ENCODE data around the gene ACTL6B. TPM values are rescaled to one million over a fixed set of nuclear protein-coding genes. Genes with fewer than 3 reads are reported as not detected.
"Not testable (repeated sequence)": the region's sequence is repeated elsewhere in the genome, so short reads cannot be mapped to it uniquely, and the experiment has no call there.

ACTL6B gene
- total RNA-seq, 1 donor from 2014 or later, result not detected

- Histone ChIP-seq H3K27ac (peak overlapping the region; percentile 96), H3K9me3 (no peaks in the 10 kb centered on the region), H3K27me3 (no peaks in the 10 kb centered on the region), H3K4me3 (peak overlapping the region; percentile 91), H3K36me3 (peaks cover 32% of the 10 kb centered on the region), H3K4me1 (peaks cover 10% of the 10 kb centered on the region)
- peak; percentile 1 for ATAC-seq
- intact Hi-C loops (cut with DNase I), result no loop called here
- peak; percentile 78 for DNase-seq
- no peak for TF ChIP-seq CTCF (IDR thresholded peaks at IDR 0.05)
Observed at GRCh38 chr7:100674411-100675104, 18.3 kb upstream of the ACTL6B start.

GRCh38 chr7:100673942-100674410 is 17.7 kb upstream of the ACTL6B start:
- Histone ChIP-seq H3K27ac (peak overlapping the region; percentile 96), H3K4me1 (peaks cover 5% of the 10 kb centered on the region), H3K36me3 (peaks cover 26% of the 10 kb centered on the region), H3K27me3 (no peaks in the 10 kb centered on the region), H3K9me3 (no peaks in the 10 kb centered on the region), H3K4me3 (peak overlapping the region; percentile 91)
- peak; percentile 86 for DNase-seq
- no peak for TF ChIP-seq CTCF (IDR thresholded peaks at IDR 0.05)
- ATAC-seq, result peak; percentile 2
- intact Hi-C loops (cut with DNase I), result no loop called here

- no peak for TF ChIP-seq CTCF (IDR thresholded peaks at IDR 0.05)
- ATAC-seq (peak; percentile 88), DNase-seq (peak; percentile 100)
- Histone ChIP-seq H3K27me3 (no peaks in the 10 kb centered on the region), H3K4me1 (peaks cover 5% of the 10 kb centered on the region), H3K27ac (peak within 1 kb of the TSS; percentile 96), H3K4me3 (peak within 1 kb of the TSS; percentile 91), H3K9me3 (no peaks in the 10 kb centered on the region), H3K36me3 (peaks cover 20% of the 10 kb centered on the region)
- intact Hi-C loops (cut with DNase I), result no loop called here
Observed at GRCh38 chr7:100673302-100673941, 17.2 kb upstream of the ACTL6B start, which contains the start of gene GNB2. Gene GNB2, plus strand, starts transcription at chr7:100673740. Its CDS starts 2,526 bp downstream, at chr7:100676266.

GRCh38 chr7:100671353-100672327 is 15.4 kb upstream of the ACTL6B start:
- H3K27ac ChIP-seq, result no peak overlapping the region
- no peaks in the 10 kb centered on the region for H3K27me3 ChIP-seq
- H3K36me3 ChIP-seq, result peaks cover 2% of the 10 kb centered on the region
- H3K4me1 ChIP-seq, result peaks cover 5% of the 10 kb centered on the region
- H3K4me3 ChIP-seq, result no peak overlapping the region
- DNase-seq (no peak), ATAC-seq (no peak)
- no peak for TF ChIP-seq CTCF (IDR thresholded peaks at IDR 0.05)
- intact Hi-C loops (cut with DNase I), result no loop called here
- H3K9me3 ChIP-seq, result no peaks in the 10 kb centered on the region

GRCh38 chr7:100670074-100670473 is 13.8 kb upstream of the ACTL6B start:
- DNase-seq, result no peak
- H3K36me3 ChIP-seq, result no peaks in the 10 kb centered on the region
- no peak overlapping the region for H3K4me3 ChIP-seq
- no peak overlapping the region for H3K27ac ChIP-seq
- peaks cover 5% of the 10 kb centered on the region for H3K4me1 ChIP-seq
- no peaks in the 10 kb centered on the region for H3K27me3 ChIP-seq
- intact Hi-C loops (cut with DNase I), result no loop called here
- TF ChIP-seq CTCF (IDR thresholded peaks at IDR 0.05), result no peak
- no peaks in the 10 kb centered on the region for H3K9me3 ChIP-seq
- ATAC-seq, result no peak

GRCh38 chr7:100669106-100669505 is 12.9 kb upstream of the ACTL6B start:
- ATAC-seq, result not testable (repeated sequence)

More at GRCh38 chr7:100669106-100669505, 12.9 kb upstream of the ACTL6B start:
- intact Hi-C loops (cut with DNase I); H3K36me3 ChIP-seq; H3K27me3 ChIP-seq; H3K4me1 ChIP-seq; H3K4me3 ChIP-seq; H3K9me3 ChIP-seq; H3K27ac ChIP-seq; DNase-seq: not testable (repeated sequence)

Data from upper lobe of right lung (tissue), 1 donor.